GM19193 (cell line): Measurements from ENCODE around the gene CROCC2.

ENCODE experiments used
- POLR2A ChIP-seq: IDR thresholded peaks from 4 replicates; pipeline ENCODE4 v1.6.1; 2011; ENCODE audit not compliant: insufficient read depth, insufficient read length; ENCODE audit errors: extremely low read depth

The CROCC2 gene

DNA sequence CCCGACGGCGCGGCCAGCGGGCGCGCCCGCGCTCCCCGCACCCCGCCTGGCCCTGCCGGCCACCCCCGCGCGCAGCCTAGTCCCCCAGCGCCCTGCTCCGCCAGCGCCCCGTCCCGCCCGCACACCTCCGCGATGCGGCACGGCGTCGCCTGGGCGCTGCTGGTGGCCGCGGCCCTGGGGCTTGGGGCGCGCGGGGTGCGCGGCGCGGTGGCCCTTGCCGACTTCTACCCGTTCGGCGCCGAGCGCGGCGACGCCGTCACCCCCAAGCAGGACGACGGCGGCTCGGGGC is 92.5 kb downstream of the CROCC2 start:
- no peak for TF ChIP-seq POLR2A

DNA sequence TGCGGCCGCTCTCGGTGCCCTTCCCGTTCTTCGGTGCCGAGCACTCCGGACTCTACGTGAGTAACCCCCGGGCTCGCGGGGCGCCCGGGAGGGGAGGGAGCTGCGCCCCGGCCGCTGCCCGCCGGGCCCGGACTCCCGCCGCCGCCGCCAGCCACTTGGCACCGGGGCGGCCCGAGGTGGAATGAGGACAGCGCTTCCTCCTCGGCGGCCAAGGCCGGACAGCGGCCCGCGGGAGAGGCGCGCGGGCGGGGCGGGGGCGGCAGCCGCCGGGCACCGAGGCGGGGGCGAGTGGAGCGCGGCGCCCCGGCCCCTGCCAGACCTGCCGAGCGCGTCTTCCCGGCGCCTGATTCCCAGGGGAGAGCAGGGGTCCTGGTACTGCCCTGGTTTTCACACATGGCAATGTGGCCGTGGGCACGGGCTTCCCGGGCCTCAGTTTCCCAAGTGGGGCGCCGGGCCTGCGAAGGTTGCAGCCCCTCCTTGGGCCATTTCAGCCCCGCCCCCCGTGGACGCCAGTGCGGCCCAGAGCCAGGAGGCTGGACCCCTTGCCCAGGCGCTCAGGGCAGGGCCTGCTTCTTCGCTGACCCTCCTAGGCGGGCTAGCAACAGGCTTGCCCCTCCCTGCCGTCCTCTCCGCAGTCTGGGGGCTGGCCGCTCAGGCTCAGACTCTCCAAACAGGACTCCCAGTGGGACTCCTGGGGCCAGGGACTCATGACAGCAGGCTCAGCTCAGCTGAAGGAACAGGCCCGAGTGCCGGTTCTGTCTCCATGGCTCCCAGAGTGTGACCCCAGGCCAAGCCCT is 93.1 kb downstream of the CROCC2 start:
- no peak for TF ChIP-seq POLR2A

DNA sequence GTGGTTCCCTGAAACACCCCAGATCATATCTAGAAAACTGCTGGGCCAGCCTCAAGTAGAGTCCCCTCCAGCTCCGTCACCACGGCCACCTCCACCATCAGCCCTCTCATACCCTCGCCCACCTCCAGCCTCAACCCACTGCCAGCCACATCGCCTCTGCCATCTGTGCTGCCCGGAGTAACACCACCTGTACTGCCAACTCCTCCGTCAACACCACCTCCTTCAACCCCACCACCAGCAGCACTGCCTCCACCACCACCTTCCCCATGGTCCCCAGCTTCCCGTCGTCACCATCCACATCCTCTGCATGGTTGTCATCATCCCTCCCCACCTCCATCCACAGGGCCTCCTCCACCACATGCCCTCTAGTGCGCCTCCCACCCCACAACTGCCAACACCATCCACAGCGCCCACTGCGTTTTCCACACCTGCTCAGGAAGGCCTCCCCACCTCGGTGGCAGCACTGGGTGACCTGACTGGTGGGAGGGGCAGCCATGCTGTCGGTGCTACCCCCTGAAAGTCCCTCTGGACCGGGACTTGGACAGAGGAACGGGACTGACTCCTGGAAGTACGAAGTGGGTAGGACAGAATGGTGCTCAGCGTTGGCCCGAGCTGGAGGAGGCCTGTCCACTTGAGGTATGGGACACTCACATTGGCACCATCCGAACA is 93.9 kb downstream of the CROCC2 start:
- TF ChIP-seq POLR2A, result no peak

GRCh38 chr2:241000831-241001321 is 94.7 kb downstream of the CROCC2 start:
- TF ChIP-seq POLR2A, result no peak

DNA sequence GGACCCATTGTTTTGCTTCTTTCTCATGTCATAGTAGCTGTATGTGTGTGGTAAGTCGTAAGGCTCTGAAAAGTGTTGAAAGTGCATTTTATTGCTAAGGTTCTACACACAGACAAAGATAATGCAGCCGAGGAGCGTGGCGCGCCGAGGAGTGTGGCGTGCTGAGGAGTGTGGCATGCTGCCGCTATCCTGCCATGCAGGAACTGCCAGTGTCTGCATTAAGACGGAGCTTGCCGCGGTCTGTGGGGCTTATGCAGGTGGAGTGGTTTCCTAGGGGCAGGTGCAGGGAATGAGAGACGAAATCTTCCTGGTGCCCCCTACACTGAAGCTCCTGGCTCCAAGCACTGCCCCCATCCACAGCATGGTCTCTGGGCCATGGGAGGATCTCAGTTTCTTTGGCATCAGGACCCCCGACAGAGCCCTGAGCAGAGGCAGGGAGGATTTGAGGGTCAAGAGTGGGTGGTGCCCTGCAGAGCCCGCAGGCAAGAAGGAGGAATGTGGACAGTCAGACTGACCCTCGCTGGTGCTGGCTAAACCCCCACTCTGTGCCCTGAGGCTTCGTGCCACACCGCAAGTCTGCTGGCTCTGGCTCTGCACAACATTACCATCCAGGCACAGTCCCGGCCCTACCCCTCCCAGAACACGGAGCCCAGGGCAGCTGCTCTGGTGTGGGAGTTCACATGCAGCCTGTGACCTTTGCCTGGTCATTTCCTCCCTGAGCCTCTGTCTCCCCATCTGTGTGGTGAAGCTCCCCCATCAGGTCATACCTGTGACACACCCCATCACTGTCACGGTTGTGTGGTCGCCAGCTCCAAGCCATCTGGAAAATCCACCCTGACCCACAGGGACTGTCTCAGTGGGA is 95.5 kb downstream of the CROCC2 start:
- TF ChIP-seq POLR2A, result no peak

DNA sequence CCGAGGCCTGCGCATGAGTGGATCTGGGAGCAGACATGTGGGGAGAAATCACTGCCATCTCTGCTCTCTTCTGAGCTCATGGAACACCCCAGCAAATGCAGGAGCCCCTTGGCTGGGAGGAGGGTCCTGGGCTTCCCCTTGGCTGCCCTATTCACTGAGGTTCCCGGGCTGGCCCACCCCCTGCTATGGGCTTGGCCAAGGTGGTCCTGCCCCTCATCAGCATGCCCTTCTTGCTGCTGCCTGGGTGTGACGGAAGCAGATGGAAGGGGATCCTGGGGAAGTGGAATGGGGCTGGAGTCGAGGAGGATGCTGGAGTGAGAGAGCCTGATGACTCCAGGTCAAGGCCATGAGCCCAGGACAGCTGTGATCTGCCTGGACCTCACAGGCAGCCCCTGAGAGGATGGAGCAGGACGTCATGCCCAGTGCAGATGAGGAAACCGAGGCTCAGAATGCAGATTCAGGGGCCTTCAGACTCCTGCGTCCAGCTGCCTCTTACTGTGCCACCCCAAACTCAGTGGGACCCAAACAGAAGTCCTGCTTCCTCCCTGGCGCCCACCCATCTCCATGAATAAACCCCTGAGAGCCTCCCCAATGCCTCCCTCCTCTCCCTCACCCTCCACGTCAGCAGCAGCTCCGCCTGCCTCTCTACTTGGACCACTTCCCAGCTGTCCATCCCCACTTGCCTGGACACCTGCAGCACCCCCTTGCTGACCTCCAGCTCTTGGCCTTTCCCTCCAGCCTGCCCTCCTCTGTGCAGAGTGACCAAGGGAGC is 96.3 kb downstream of the CROCC2 start:
- no peak for TF ChIP-seq POLR2A

- no peak for TF ChIP-seq POLR2A
Measured at GRCh38 chr2:241003047-241003360, 96.9 kb downstream of the CROCC2 start.

DNA sequence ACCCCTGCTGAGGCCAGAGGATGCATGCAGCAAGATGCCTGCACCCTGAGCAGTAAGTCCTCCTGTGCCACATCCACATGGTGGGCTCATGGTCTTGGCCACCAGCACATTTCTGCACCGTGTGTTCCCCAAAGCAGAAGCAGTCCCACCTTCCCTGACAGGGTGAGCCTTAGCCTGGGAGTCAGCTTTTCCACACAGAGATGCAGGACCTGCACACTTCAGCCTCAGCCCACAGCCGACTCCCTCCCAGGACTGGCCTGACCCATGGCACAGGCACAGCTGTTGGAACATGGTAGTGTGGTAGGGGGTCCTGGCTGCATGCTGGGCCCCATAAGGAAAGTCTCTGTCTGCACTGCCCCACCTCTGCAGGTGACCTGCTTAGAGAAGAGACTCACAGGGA is 97.2 kb downstream of the CROCC2 start:
- TF ChIP-seq POLR2A, result no peak

DNA sequence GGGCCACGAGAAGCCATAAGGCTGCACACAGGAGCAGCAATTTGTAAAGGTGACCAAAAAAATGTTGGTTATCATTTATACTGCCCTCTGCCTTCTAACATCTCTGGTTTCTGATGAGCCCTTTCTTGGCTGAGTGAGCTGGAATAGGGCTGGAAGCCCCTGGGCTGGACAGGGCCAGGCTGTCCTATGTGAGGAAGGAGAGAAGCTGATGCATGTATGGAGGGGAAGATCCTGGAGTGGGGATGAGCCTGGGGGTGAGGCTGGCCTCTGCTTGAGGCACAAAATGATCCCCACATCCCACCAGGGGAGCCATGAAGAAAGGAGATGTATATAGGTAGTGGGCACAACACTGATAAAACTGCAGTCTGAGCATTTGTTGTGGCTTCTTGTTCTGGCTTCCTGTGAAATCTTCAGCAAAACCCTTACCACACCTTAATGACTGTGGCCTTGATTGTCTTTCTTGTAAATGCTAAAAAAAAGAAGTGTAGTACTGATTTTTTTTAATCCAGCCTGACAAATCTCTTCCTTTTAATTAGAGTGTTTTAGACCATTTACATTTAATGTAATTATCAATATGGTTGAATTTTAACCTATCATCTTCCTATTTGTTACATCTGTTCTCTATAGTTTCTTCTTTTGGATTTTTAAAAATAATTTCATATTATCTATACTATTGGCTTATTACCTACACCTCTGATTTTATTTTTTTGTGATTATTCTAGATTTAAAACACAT is 97.9 kb downstream of the CROCC2 start:
- TF ChIP-seq POLR2A, result no peak

- TF ChIP-seq POLR2A, result no peak
Measured at GRCh38 chr2:241005569-241005968, 99.4 kb downstream of the CROCC2 start.

DNA sequence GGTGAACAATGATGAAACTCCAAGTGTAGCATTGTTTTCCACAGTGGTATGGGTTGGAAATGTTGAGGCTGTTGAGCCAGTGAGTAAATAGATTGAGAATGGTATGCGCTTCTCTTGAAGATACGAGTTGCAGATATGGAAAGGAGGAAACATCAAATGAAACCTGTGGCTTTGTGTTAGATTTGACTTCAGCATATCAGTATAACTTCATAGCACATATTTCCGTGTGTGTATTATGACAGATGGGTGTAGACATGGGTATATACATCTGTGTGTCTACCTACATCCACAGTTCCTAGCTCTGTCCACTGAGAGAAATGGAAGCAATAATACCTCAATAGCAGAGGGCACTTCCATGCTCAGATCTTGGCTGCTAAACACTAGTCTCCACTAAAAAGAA is 100.3 kb downstream of the CROCC2 start:
- TF ChIP-seq POLR2A, result no peak

- no peak for TF ChIP-seq POLR2A
Measured at GRCh38 chr2:241007111-241007510, 101.0 kb downstream of the CROCC2 start.

GRCh38 chr2:241007880-241008710 is 102.0 kb downstream of the CROCC2 start:
- TF ChIP-seq POLR2A, result no peak

DNA sequence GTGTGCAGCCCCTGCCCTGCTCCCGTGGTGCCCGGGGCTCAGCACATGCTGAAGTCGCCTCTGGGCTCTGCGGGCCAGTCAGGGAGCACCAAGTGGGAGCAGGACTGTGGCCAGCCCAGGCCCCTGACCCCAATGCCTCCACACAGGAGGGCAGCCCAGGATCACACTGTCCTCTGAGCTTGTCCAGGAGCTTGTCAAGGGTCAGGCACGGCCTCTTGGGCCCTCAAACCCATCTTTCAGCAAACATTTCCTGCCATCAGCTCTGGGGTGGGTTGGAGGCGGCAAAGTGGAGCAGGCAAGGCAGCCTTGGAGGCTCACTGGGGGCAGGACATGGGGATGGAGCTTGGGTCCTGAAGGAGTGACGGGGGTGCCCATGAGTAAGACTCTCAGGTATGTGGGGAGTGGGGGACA is 102.6 kb downstream of the CROCC2 start:
- no peak for TF ChIP-seq POLR2A

GRCh38 chr2:241009191-241009590 is 103.1 kb downstream of the CROCC2 start:
- no peak for TF ChIP-seq POLR2A
